ENCODE measurements around the gene STK32A.

- TF ChIP-seq CTCF (conservative IDR thresholded peaks at IDR 0.05; ENCODE audit: low read depth, low read length), result no peak
- no peak for TF ChIP-seq EZH2phosphoT487 (IDR thresholded peaks at IDR 0.05; ENCODE audit: borderline replicate concordance, low read length)
- no peak for TF ChIP-seq EZH2 (IDR thresholded peaks at IDR 0.05; ENCODE audit: low read length, unreplicated experiment)
These were observed 106.1 kb downstream of the STK32A start for GRCh38 chr5:147340941-147341340.
